ENCODE results near the gene TARS1. TPM values are rescaled to one million over a fixed set of nuclear protein-coding genes. Genes with fewer than 3 reads are reported as not detected.

Gene TARS1
- total RNA-seq, 1 donor from 2014 or later: 117 TPM

DNA sequence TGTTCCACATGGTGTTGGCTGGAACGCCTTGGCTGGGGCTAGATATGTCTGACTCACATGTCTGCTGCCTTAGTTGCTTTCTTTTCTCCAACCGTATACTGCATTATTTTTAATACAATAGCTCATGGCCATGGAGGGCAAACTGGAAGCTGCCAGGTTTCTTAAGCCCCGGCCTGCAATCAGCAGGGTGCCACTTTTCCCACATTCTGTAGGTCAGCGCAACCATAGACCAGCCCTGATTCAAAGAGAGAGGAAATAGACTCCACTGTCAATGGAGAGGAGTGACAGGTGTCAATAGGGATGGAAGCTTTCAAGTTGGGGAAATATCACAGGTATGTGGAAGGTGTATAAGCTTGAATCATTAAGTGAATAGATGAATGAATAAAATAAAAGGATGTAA, 60.5 kb downstream of the TARS1 start:
- no peak overlapping the region for H3K4me3 Mint-ChIP-seq

DNA sequence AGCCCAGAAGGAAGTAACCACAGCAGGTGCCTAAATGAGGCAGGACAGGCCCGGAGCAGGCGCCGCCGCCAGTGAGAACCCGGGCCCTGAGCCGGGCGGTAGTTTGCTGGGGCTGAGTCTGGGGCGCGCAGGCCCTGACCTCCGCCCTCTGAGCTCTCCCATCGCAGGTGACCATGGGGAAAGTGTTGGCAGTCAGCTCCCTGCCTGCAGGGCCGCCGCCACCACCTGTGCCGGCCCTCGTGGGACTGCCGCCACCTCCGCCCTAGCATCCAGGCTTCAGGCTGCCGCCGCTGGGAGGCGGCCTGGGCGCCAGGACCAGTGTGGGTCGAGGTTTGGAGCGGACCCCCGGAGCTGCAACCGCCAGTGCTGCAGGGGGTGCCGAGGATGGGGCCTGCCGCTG, 61.1 kb downstream of the TARS1 start:
- Mint-ChIP-seq H3K4me1 (no peaks in the 10 kb centered on the region), H3K36me3 (no peaks in the 10 kb centered on the region), H3K9me3 (peaks cover 4% of the 10 kb centered on the region), H3K27ac (no peak overlapping the region), H3K4me3 (no peak overlapping the region), H3K27me3 (ENCODE audit: low read depth) (no peaks in the 10 kb centered on the region)
- TF ChIP-seq, protein P1, sequence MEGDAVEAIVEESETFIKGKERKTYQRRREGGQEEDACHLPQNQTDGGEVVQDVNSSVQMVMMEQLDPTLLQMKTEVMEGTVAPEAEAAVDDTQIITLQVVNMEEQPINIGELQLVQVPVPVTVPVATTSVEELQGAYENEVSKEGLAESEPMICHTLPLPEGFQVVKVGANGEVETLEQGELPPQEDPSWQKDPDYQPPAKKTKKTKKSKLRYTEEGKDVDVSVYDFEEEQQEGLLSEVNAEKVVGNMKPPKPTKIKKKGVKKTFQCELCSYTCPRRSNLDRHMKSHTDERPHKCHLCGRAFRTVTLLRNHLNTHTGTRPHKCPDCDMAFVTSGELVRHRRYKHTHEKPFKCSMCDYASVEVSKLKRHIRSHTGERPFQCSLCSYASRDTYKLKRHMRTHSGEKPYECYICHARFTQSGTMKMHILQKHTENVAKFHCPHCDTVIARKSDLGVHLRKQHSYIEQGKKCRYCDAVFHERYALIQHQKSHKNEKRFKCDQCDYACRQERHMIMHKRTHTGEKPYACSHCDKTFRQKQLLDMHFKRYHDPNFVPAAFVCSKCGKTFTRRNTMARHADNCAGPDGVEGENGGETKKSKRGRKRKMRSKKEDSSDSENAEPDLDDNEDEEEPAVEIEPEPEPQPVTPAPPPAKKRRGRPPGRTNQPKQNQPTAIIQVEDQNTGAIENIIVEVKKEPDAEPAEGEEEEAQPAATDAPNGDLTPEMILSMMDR (IDR thresholded peaks at IDR 0.05; ENCODE audit: unreplicated experiment): no peak
- DNase-seq (ENCODE audit: low spot score in 2 of 2, unreplicated experiment in 2 of 2): no peak

More for the DNA sequence above, 60.5 kb downstream of the TARS1 start:
- no peak overlapping the region for H3K27ac Mint-ChIP-seq
- no peaks in the 10 kb centered on the region for H3K4me1 Mint-ChIP-seq
- H3K27me3 Mint-ChIP-seq (ENCODE audit: low read depth): no peaks in the 10 kb centered on the region
- DNase-seq (ENCODE audit: low spot score in 2 of 2, unreplicated experiment in 2 of 2): no peak
- H3K36me3 Mint-ChIP-seq: no peaks in the 10 kb centered on the region
- TF ChIP-seq, protein P1 (IDR thresholded peaks at IDR 0.05; ENCODE audit: unreplicated experiment): no peak
- H3K9me3 Mint-ChIP-seq: no peaks in the 10 kb centered on the region

DNA sequence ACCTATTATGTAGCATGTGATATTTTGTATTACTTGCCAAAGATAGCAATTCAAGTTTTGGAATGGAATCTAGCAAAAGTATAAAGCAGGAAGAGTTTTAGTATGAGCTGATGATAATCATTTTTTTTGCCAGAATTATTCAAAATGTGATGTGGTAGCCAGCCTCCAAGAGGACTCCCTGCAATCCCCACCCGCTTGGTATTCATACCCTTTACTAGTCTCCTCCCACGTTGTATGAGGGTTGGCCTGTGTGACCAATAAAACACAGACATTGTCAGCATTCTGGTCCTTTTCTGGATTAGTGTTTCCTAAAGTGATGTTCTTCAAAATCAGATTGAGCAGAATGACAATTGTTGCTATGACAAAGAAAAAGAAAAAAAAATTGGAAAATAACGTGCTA, 63.8 kb downstream of the TARS1 start:
- H3K27me3 Mint-ChIP-seq (ENCODE audit: low read depth): no peaks in the 10 kb centered on the region
- H3K9me3 Mint-ChIP-seq: peaks cover 4% of the 10 kb centered on the region

DNA sequence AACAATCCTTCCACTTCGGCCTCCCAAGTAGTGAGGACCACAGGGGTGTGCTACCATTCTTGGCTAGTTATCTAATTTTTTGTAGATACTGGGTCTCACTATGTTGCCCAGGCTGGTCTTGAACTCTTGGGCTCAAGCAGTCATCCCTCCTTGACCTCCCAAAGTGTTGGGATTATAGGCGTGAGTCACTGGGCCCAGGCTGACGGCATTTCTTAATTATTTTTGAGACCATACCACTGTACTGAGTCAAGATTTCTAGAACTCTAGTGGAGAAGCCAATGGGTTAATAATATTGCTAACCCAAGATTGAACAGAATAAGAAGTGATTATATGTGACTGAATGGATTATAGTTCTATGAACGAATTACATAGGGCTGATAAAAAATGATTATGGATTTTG, 66.7 kb downstream of the TARS1 start:
- DNase-seq (ENCODE audit: low spot score in 2 of 2, unreplicated experiment in 2 of 2): no peak
- no peaks in the 10 kb centered on the region for H3K36me3 Mint-ChIP-seq

More for the DNA sequence above, 63.8 kb downstream of the TARS1 start:
- Mint-ChIP-seq H3K36me3 (no peaks in the 10 kb centered on the region), H3K27ac (no peak overlapping the region), H3K4me1 (no peaks in the 10 kb centered on the region), H3K4me3 (no peak overlapping the region)
- DNase-seq (ENCODE audit: low spot score in 2 of 2, unreplicated experiment in 2 of 2): no peak
- TF ChIP-seq, protein P1 (IDR thresholded peaks at IDR 0.05; ENCODE audit: unreplicated experiment): no peak

DNA sequence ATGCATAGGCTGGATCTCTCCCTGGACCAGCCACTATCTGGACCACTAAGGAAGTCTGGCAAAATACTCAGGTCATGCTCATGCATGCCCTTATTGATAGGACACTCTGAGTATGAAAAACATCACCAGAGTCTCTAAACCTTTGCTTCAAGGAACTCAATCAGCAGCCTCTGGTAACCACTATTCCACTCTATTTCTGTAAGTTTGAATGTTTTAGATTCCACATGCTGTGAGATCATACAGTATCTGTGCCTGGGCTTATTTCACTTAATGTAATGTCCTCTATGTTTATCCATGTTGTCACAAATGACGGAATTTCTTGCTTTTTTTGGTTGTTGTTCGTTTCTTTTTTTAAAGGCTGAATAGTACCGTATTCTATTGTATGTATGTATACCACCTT, 68.3 kb downstream of the TARS1 start:
- no peaks in the 10 kb centered on the region for H3K4me1 Mint-ChIP-seq
- H3K9me3 Mint-ChIP-seq: peaks cover 10% of the 10 kb centered on the region
- DNase-seq (ENCODE audit: low spot score in 2 of 2, unreplicated experiment in 2 of 2): no peak
- no peaks in the 10 kb centered on the region for H3K27me3 Mint-ChIP-seq (ENCODE audit: low read depth)
- TF ChIP-seq, protein P1 (IDR thresholded peaks at IDR 0.05; ENCODE audit: unreplicated experiment): no peak
- no peaks in the 10 kb centered on the region for H3K36me3 Mint-ChIP-seq
- no peak overlapping the region for H3K4me3 Mint-ChIP-seq
- H3K27ac Mint-ChIP-seq: no peak overlapping the region

More for the DNA sequence above, 66.7 kb downstream of the TARS1 start:
- no peak overlapping the region for H3K4me3 Mint-ChIP-seq
- TF ChIP-seq, protein P1 (IDR thresholded peaks at IDR 0.05; ENCODE audit: unreplicated experiment): no peak
- H3K9me3 Mint-ChIP-seq: peaks cover 10% of the 10 kb centered on the region
- H3K27ac Mint-ChIP-seq: no peak overlapping the region
- no peaks in the 10 kb centered on the region for H3K27me3 Mint-ChIP-seq (ENCODE audit: low read depth)
- no peaks in the 10 kb centered on the region for H3K4me1 Mint-ChIP-seq
